Activated CD4-positive, alpha-beta memory T cell treated with anti-CD3 and anti-CD28 coated beads, Interleukin-2, amount 10 ng/mL, durations not matched to agents 7 days and 5 days (primary cell): ENCODE results near the gene CDC42BPA. TPM values are rescaled to one million over a fixed set of nuclear protein-coding genes. Genes with fewer than 3 reads are reported as not detected.

Experiments
- CTCF ChIA-PET: fragments of 350-600 bp; sonication (Branson Sonifier 250); formaldehyde crosslinking; loops from one replicate; lab custom pipeline; 2021; ENCODE audit warnings: antibody characterized with exemption, inconsistent platforms; lab: Charles Lee
- POLR2A ChIA-PET: fragments of 350-600 bp; sonication (Branson Sonifier 250); formaldehyde crosslinking; loops from one replicate; lab custom pipeline; 2021; ENCODE audit warnings: antibody characterized with exemption; lab: Charles Lee
- DNase-seq: peaks from one replicate; pipeline ENCODE4 v3.0.0-alpha.2; 2020
- H3K27ac Mint-ChIP-seq: one replicate; pipeline ENCODE4 v1.8.0; 2021; ENCODE audit warnings: mild to moderate bottlenecking, mixed read lengths
- H3K27me3 Mint-ChIP-seq: one replicate; pipeline ENCODE4 v1.8.0; 2021; ENCODE audit warnings: mixed read lengths
- H3K36me3 Mint-ChIP-seq: one replicate; pipeline ENCODE4 v1.8.0; 2021; ENCODE audit warnings: low read depth, mixed read lengths
- H3K4me1 Mint-ChIP-seq: one replicate; pipeline ENCODE4 v1.8.0; 2021; ENCODE audit warnings: mixed read lengths
- H3K4me3 Mint-ChIP-seq: one replicate; pipeline ENCODE4 v1.8.0; 2021; ENCODE audit warnings: mild to moderate bottlenecking, mixed read lengths
- H3K9me3 Mint-ChIP-seq: one replicate; pipeline ENCODE4 v1.8.0; 2021; ENCODE audit warnings: mixed read lengths
- total RNA-seq, 2 experiments: library from RNA; stranded (reverse); gene quantifications; one replicate each; pipeline ENCODE4 v1.2.3, GENCODE V29; 2021

Gene CDC42BPA
- total RNA-seq, 2 experiments from 2014 or later, result 3.1 TPM

- Mint-ChIP-seq H3K4me3 (no peak overlapping the region), H3K27me3 (peaks cover 13% of the 10 kb centered on the region), H3K36me3 (no peaks in the 10 kb centered on the region), H3K27ac (no peak overlapping the region), H3K9me3 (no peaks in the 10 kb centered on the region), H3K4me1 (no peaks in the 10 kb centered on the region)
- DNase-seq, result no peak
- ChIA-PET CTCF (no interaction called here), POLR2A (no interaction called here)
Measured at GRCh38 chr1:227218870-227219573, 99.3 kb downstream of the CDC42BPA start.

- Mint-ChIP-seq H3K4me3 (no peak overlapping the region), H3K36me3 (no peaks in the 10 kb centered on the region), H3K27ac (no peak overlapping the region), H3K9me3 (no peaks in the 10 kb centered on the region), H3K4me1 (no peaks in the 10 kb centered on the region), H3K27me3 (peaks cover 8% of the 10 kb centered on the region)
- CTCF ChIA-PET, result no interaction called here
- POLR2A ChIA-PET, result no interaction called here
- no peak for DNase-seq
Measured at GRCh38 chr1:227215863-227216510, 102.3 kb downstream of the CDC42BPA start.

- Mint-ChIP-seq H3K36me3 (no peaks in the 10 kb centered on the region), H3K4me1 (no peaks in the 10 kb centered on the region), H3K27me3 (peaks cover 3% of the 10 kb centered on the region), H3K27ac (no peak overlapping the region), H3K9me3 (no peaks in the 10 kb centered on the region), H3K4me3 (no peak overlapping the region)
- POLR2A ChIA-PET, result no interaction called here
- CTCF ChIA-PET, result no interaction called here
- no peak for DNase-seq
Measured at GRCh38 chr1:227214207-227214606, 104.1 kb downstream of the CDC42BPA start.

GRCh38 chr1:227213426-227213825 is 104.9 kb downstream of the CDC42BPA start:
- Mint-ChIP-seq H3K36me3 (no peaks in the 10 kb centered on the region), H3K9me3 (no peaks in the 10 kb centered on the region), H3K27ac (no peak overlapping the region), H3K4me3 (no peak overlapping the region), H3K27me3 (peaks cover 3% of the 10 kb centered on the region), H3K4me1 (no peaks in the 10 kb centered on the region)
- no peak for DNase-seq
- CTCF ChIA-PET, result no interaction called here
- POLR2A ChIA-PET, result no interaction called here

- no peaks in the 10 kb centered on the region for H3K36me3 Mint-ChIP-seq
- no peaks in the 10 kb centered on the region for H3K27me3 Mint-ChIP-seq
- H3K4me1 Mint-ChIP-seq, result no peaks in the 10 kb centered on the region
- H3K27ac Mint-ChIP-seq, result no peak overlapping the region
- POLR2A ChIA-PET, result no interaction called here
- CTCF ChIA-PET, result no interaction called here
- DNase-seq, result no peak
- H3K4me3 Mint-ChIP-seq, result no peak overlapping the region
- H3K9me3 Mint-ChIP-seq, result no peaks in the 10 kb centered on the region
Measured at GRCh38 chr1:227212164-227212563, 106.1 kb downstream of the CDC42BPA start.

GRCh38 chr1:227210604-227211003 is 107.7 kb downstream of the CDC42BPA start:
- Mint-ChIP-seq H3K27ac (no peak overlapping the region), H3K4me3 (no peak overlapping the region)

GRCh38 chr1:227197064-227197463 is 121.2 kb downstream of the CDC42BPA start:
- Mint-ChIP-seq H3K27ac (no peak overlapping the region), H3K4me1 (peaks cover 4% of the 10 kb centered on the region), H3K27me3 (peaks cover 4% of the 10 kb centered on the region), H3K4me3 (no peak overlapping the region), H3K9me3 (no peaks in the 10 kb centered on the region), H3K36me3 (no peaks in the 10 kb centered on the region)
- DNase-seq, result no peak
- ChIA-PET POLR2A (no interaction called here), CTCF (interaction anchor here (0.6 kb wide), 1 partner anchor 9 kb away, joined by 3 read pairs; no protein-coding TSS in a partner anchor)

More at GRCh38 chr1:227210604-227211003, 107.7 kb downstream of the CDC42BPA start:
- H3K27me3 Mint-ChIP-seq, result no peaks in the 10 kb centered on the region
- ChIA-PET CTCF (no interaction called here), POLR2A (no interaction called here)
- H3K9me3 Mint-ChIP-seq, result no peaks in the 10 kb centered on the region
- no peaks in the 10 kb centered on the region for H3K36me3 Mint-ChIP-seq
- H3K4me1 Mint-ChIP-seq, result no peaks in the 10 kb centered on the region
- DNase-seq, result no peak

- Mint-ChIP-seq H3K9me3 (no peaks in the 10 kb centered on the region), H3K4me1 (peaks cover 11% of the 10 kb centered on the region), H3K36me3 (no peaks in the 10 kb centered on the region), H3K4me3 (no peak overlapping the region), H3K27me3 (peaks cover 12% of the 10 kb centered on the region), H3K27ac (no peak overlapping the region)
- CTCF ChIA-PET, result no interaction called here
- peak; percentile 52 for DNase-seq
- POLR2A ChIA-PET, result interaction anchor here (2.1 kb wide), 1 partner anchor 26 kb away, joined by 4 read pairs; no protein-coding TSS in a partner anchor
Measured at GRCh38 chr1:227192163-227192562, 126.1 kb downstream of the CDC42BPA start.

GRCh38 chr1:227191607-227192006 is 126.7 kb downstream of the CDC42BPA start:
- DNase-seq, result no peak
- Mint-ChIP-seq H3K36me3 (no peaks in the 10 kb centered on the region), H3K27ac (no peak overlapping the region), H3K4me1 (peaks cover 11% of the 10 kb centered on the region), H3K9me3 (no peaks in the 10 kb centered on the region), H3K27me3 (peaks cover 12% of the 10 kb centered on the region), H3K4me3 (no peak overlapping the region)
- POLR2A ChIA-PET, result interaction anchor here (2.1 kb wide), 1 partner anchor 25 kb away, joined by 4 read pairs; no protein-coding TSS in a partner anchor
- CTCF ChIA-PET, result no interaction called here

GRCh38 chr1:227190321-227190720 is 128.0 kb downstream of the CDC42BPA start:
- DNase-seq, result no peak
- H3K27me3 Mint-ChIP-seq, result peaks cover 12% of the 10 kb centered on the region
- H3K27ac Mint-ChIP-seq, result no peak overlapping the region
- ChIA-PET CTCF (no interaction called here), POLR2A (no interaction called here)
- no peaks in the 10 kb centered on the region for H3K36me3 Mint-ChIP-seq
- peaks cover 11% of the 10 kb centered on the region for H3K4me1 Mint-ChIP-seq
- H3K9me3 Mint-ChIP-seq, result no peaks in the 10 kb centered on the region
- no peak overlapping the region for H3K4me3 Mint-ChIP-seq

- Mint-ChIP-seq H3K9me3 (no peaks in the 10 kb centered on the region), H3K27ac (no peak overlapping the region), H3K36me3 (no peaks in the 10 kb centered on the region), H3K4me3 (no peak overlapping the region), H3K27me3 (peaks cover 7% of the 10 kb centered on the region), H3K4me1 (no peaks in the 10 kb centered on the region)
- DNase-seq, result no peak
- ChIA-PET POLR2A (no interaction called here), CTCF (no interaction called here)
Measured at GRCh38 chr1:227185291-227185690, 133.0 kb downstream of the CDC42BPA start.

GRCh38 chr1:227182012-227182411 is 136.3 kb downstream of the CDC42BPA start:
- no peaks in the 10 kb centered on the region for H3K9me3 Mint-ChIP-seq
- H3K36me3 Mint-ChIP-seq, result no peaks in the 10 kb centered on the region
- H3K27ac Mint-ChIP-seq, result no peak overlapping the region
- no peaks in the 10 kb centered on the region for H3K27me3 Mint-ChIP-seq
- CTCF ChIA-PET, result no interaction called here
- DNase-seq, result no peak
- POLR2A ChIA-PET, result no interaction called here
- no peaks in the 10 kb centered on the region for H3K4me1 Mint-ChIP-seq
- no peak overlapping the region for H3K4me3 Mint-ChIP-seq

GRCh38 chr1:227175611-227176010 is 142.7 kb downstream of the CDC42BPA start:
- Mint-ChIP-seq H3K27me3 (peaks cover 6% of the 10 kb centered on the region), H3K4me1 (no peaks in the 10 kb centered on the region), H3K36me3 (no peaks in the 10 kb centered on the region), H3K9me3 (no peaks in the 10 kb centered on the region), H3K4me3 (no peak overlapping the region), H3K27ac (no peak overlapping the region)
- no peak for DNase-seq
- ChIA-PET CTCF (no interaction called here), POLR2A (no interaction called here)
